CD14-positive monocyte (primary cell): Measurements from ENCODE around the gene PTPRD. TPM values are rescaled to one million over a fixed set of nuclear protein-coding genes. Genes with fewer than 3 reads are reported as not detected.

Experiments used
- DNase-seq, 3 donors: peaks; one replicate each; pipeline ENCODE4 v3.0.0-alpha.2; 2011 to 2022
- H2AFZ ChIP-seq: 2 replicates; pipeline ENCODE4 v1.6.0; 2012; ENCODE audit warnings: mild to moderate bottlenecking, low read depth, low read length, inconsistent platforms; ENCODE audit not compliant: insufficient read depth, poor library complexity, severe bottlenecking
- H3K27ac ChIP-seq, 2 donors: 1 replicate in 1 of 2; 2 replicates in 1 of 2; pipeline ENCODE4 v1.5.1; 2012 to 2013; ENCODE audit warnings: low read length in 2 of 2, control low read depth in 1 of 2, inconsistent platforms in 1 of 2, low read depth in 1 of 2, mild to moderate bottlenecking in 1 of 2
- H3K27me3 ChIP-seq, 2 donors: one replicate each; pipeline versions ENCODE4 v1.6.0 to v1.6.1; 2011 to 2013; ENCODE audit warnings: low read length in 2 of 2; ENCODE audit not compliant: control insufficient read depth in 2 of 2, insufficient read depth in 2 of 2
- H3K36me3 ChIP-seq, 2 donors: replicated peaks in 1 of 2; 1 replicate in 1 of 2; 2 replicates in 1 of 2; pipeline versions ENCODE4 v1.5.1 to v1.6.1; 2012 to 2013; ENCODE audit warnings: low read length in 2 of 2, control low read depth in 1 of 2, inconsistent platforms in 1 of 2, mild to moderate bottlenecking in 1 of 2; ENCODE audit not compliant: insufficient read depth in 2 of 2, control insufficient read depth in 1 of 2
- H3K4me1 ChIP-seq, 2 donors: 1 replicate in 1 of 2; 2 replicates in 1 of 2; pipeline versions ENCODE4 v1.5.1 to v1.6.1; 2012 to 2013; ENCODE audit warnings: low read length in 2 of 2, control low read depth in 1 of 2, inconsistent platforms in 1 of 2, mild to moderate bottlenecking in 1 of 2, moderate library complexity in 1 of 2; ENCODE audit not compliant: insufficient read depth in 2 of 2, control insufficient read depth in 1 of 2
- H3K4me2 ChIP-seq: replicated peaks from 2 replicates; pipeline ENCODE3; 2012; ENCODE audit warnings: low read length, moderate library complexity, mild to moderate bottlenecking; ENCODE audit not compliant: poor library complexity, severe bottlenecking; ENCODE audit errors: extremely low read depth
- H3K4me3 ChIP-seq, 3 experiments: fragments of 200-600 bp in 1 of 3; sonication (generic) in 1 of 3; replicated peaks in 1 of 3; 1 replicate in 2 of 3; 2 replicates in 1 of 3; pipeline ENCODE4 v1.5.1; 2011 to 2013; ENCODE audit warnings: low read length in 3 of 3, mild to moderate bottlenecking in 3 of 3, control low read depth in 2 of 3, low read depth in 2 of 3, inconsistent platforms in 1 of 3, moderate library complexity in 1 of 3
- H3K79me2 ChIP-seq: 2 replicates; pipeline ENCODE4 v1.6.0; 2012; ENCODE audit warnings: mild to moderate bottlenecking, control low read depth, inconsistent platforms, low read length, moderate library complexity; ENCODE audit not compliant: insufficient read depth
- H3K9ac ChIP-seq: 2 replicates; pipeline ENCODE4 v1.6.0; 2017; ENCODE audit warnings: low read length, mild to moderate bottlenecking; ENCODE audit not compliant: insufficient read depth, poor library complexity, severe bottlenecking
- H3K9me3 ChIP-seq, 2 donors: replicated peaks in 1 of 2; 1 replicate in 1 of 2; 2 replicates in 1 of 2; pipeline versions ENCODE4 v1.5.1 to v1.6.1; 2012 to 2013; ENCODE audit warnings: low read length in 2 of 2, control low read depth in 1 of 2; ENCODE audit not compliant: control insufficient read depth in 1 of 2, insufficient read depth in 1 of 2
- H4K20me1 ChIP-seq: 2 replicates; pipeline ENCODE4 v1.6.0; 2012; ENCODE audit warnings: mild to moderate bottlenecking, low read length, control low read depth, moderate library complexity; ENCODE audit not compliant: insufficient read depth
- H3K27ac Mint-ChIP-seq, 7 donors: one replicate each; pipeline ENCODE4 v1.8.0; 2020; ENCODE audit warnings: mild to moderate bottlenecking in 7 of 7, mixed read lengths in 7 of 7, moderate library complexity in 6 of 7, inconsistent platforms in 2 of 7
- H3K27me3 Mint-ChIP-seq, 3 donors: one replicate each; pipeline ENCODE4 v1.8.0; 2021 to 2022; ENCODE audit warnings: low read depth in 3 of 3, mild to moderate bottlenecking in 3 of 3, mixed read lengths in 3 of 3, moderate library complexity in 3 of 3, inconsistent platforms in 1 of 3
- H3K36me3 Mint-ChIP-seq, 2 donors: one replicate each; pipeline ENCODE4 v1.8.0; 2020; ENCODE audit warnings: mixed read lengths in 2 of 2, inconsistent platforms in 1 of 2, mild to moderate bottlenecking in 1 of 2
- H3K4me1 Mint-ChIP-seq: one replicate; pipeline ENCODE4 v1.8.0; 2020; ENCODE audit warnings: mild to moderate bottlenecking, mixed read lengths
- H3K4me3 Mint-ChIP-seq, 2 donors: one replicate each; pipeline ENCODE4 v1.8.0; 2020; ENCODE audit warnings: mild to moderate bottlenecking in 2 of 2, mixed read lengths in 2 of 2, moderate library complexity in 1 of 2
- H3K9me3 Mint-ChIP-seq, 7 donors: one replicate each; pipeline ENCODE4 v1.8.0; 2020 to 2022; ENCODE audit warnings: mixed read lengths in 7 of 7, mild to moderate bottlenecking in 6 of 7, moderate library complexity in 6 of 7, inconsistent platforms in 2 of 7
- CTCF ChIP-seq: fragments of 200-600 bp; IDR thresholded peaks from one replicate; pipeline ENCODE4 v1.8.0; 2022; ENCODE audit warnings: antibody characterized with exemption, mild to moderate bottlenecking
- WGBS: methylation state at CpG from one replicate; pipeline ENCODE4 v1.1.5; 2013; ENCODE audit warnings: missing lambda C conversion rate; ENCODE audit not compliant: insufficient coverage; 5-methylcytosine and 5-hydroxymethylcytosine counted together
- intact Hi-C, 2 donors: fragments of 100-400 bp; cut with micrococcal nuclease; formaldehyde crosslinking; loops; one replicate each; pipeline versions ENCODE4 v1.15.0 to v1.15.1; 2023
- polyA plus RNA-seq, 3 donors: library from polyadenylated mRNA; depleted of rRNA in 1 of 3; unstranded in 2 of 3; stranded (reverse) in 1 of 3; fragments of 300-500 nt in 2 of 3; fragments of >200 nt in 1 of 3; fragmentation: Illumina TruSeq in 2 of 3; gene quantifications; 1 replicate in 2 of 3; 2 replicates in 1 of 3; pipeline ENCODE4 v1.2.3, GENCODE V29; 2012 to 2021

The PTPRD gene
- polyA plus RNA-seq, 3 donors = not detected

GRCh38 chr9:8766096-8766495, 1846.7 kb downstream of the PTPRD start:
- no peak for DNase-seq
- no peaks in the 10 kb centered on the region for H3K4me1 ChIP-seq
- H3K27ac Mint-ChIP-seq = no peak overlapping the region
- no peak overlapping the region for H3K27ac ChIP-seq
- H3K4me2 ChIP-seq = no peak overlapping the region
- 67% methylated on average over 1 of the region's 3 CpGs for WGBS
- H2AFZ ChIP-seq = no peak overlapping the region
- no peaks in the 10 kb centered on the region for H4K20me1 ChIP-seq
- H3K9me3 ChIP-seq = no peaks in the 10 kb centered on the region
- H3K27me3 Mint-ChIP-seq = peaks cover 0 to 2% (median 0%) of the 10 kb centered on the region in 3 donors
- H3K79me2 ChIP-seq = no peaks in the 10 kb centered on the region
- no peaks in the 10 kb centered on the region for H3K36me3 Mint-ChIP-seq
- intact Hi-C loops = no loop called here
- no peak for TF ChIP-seq CTCF
- no peaks in the 10 kb centered on the region for H3K4me1 Mint-ChIP-seq
- H3K27me3 ChIP-seq = no peaks in the 10 kb centered on the region
- H3K4me3 ChIP-seq = no peak overlapping the region
- no peaks in the 10 kb centered on the region for H3K36me3 ChIP-seq
- peaks cover 0 to 4% (median 0%) of the 10 kb centered on the region in 7 donors for H3K9me3 Mint-ChIP-seq
- no peak overlapping the region for H3K9ac ChIP-seq
- no peak overlapping the region for H3K4me3 Mint-ChIP-seq

GRCh38 chr9:8764051-8764450, 1848.8 kb downstream of the PTPRD start:
- Histone ChIP-seq H4K20me1 (no peaks in the 10 kb centered on the region), H3K9ac (no peak overlapping the region), H3K4me2 (no peak overlapping the region), H3K4me1 (no peaks in the 10 kb centered on the region), H3K9me3 (no peaks in the 10 kb centered on the region), H2AFZ (no peak overlapping the region), H3K79me2 (no peaks in the 10 kb centered on the region), H3K4me3 (no peak overlapping the region), H3K27ac (no peak overlapping the region), H3K36me3 (no peaks in the 10 kb centered on the region), H3K27me3 (no peaks in the 10 kb centered on the region)
- no CpG with 5 or more reads among the region's 1 CpG for WGBS
- no peak for TF ChIP-seq CTCF
- Mint-ChIP-seq H3K27ac (no peak overlapping the region), H3K36me3 (no peaks in the 10 kb centered on the region), H3K9me3 (peaks cover 0 to 4% (median 0%) of the 10 kb centered on the region in 7 donors), H3K4me3 (no peak overlapping the region), H3K4me1 (peaks cover 5% of the 10 kb centered on the region), H3K27me3 (no peaks in the 10 kb centered on the region)
- DNase-seq = no peak
- intact Hi-C loops = no loop called here
